ENCODE data around the gene C6orf89. TPM values are rescaled to one million over a fixed set of nuclear protein-coding genes. Genes with fewer than 3 reads are reported as not detected.
A peak's percentile ranks its signal among the peaks of the same experiment; 100 is the strongest.

The C6orf89 gene
- total and polyA plus RNA-seq, 2 of the 13 experiments (the other 11 are each of a cell fraction or from before 2014, with no cell fraction given) = 22.1 to 32.2 TPM

DNA sequence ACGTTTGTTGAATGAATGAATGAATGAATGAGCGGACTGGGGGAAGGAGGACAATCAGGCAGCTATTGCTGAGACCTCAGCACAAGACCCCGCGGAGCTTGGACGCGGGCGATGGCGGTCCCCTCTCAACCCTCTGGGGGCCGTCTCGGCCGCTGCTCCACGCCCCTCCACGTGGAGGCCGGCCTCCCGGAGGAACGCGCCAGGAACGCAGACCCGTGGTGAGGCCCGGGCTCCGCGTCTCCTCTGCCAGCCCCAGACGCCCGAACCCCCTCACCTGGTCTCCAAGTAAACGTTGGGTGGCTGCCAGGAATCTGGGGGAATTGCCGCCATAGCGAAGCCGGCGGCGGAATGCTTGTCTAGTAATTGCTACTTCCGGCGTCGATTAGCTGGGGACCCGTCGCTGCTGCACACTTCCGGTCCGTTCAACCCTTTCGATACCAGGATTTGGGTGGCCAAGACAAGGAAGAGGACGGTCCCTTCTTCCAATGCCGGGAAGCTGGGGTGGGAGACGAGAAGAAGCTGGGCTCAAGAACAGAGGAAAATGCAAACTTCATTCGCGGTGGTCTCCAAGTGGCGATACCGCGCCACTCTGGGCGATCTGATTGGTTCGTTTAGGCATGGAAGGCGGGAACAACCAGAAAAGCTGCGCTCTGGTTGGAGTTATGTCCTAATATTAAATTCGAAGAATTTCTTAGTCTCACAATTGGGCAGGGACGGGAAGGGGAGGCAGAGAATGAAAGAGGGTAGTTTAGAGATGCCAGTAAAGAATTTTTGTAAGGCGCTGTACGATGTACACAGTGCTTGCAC, 11.1 kb upstream of the C6orf89 start, which contains the start of gene PPIL1 (continued):
- peak; percentile 94 for TF ChIP-seq ERF (CRISPR knock-in tag; IDR thresholded peaks at IDR 0.05)
- TF ChIP-seq ARNT (IDR thresholded peaks at IDR 0.05) = no peak
- TF ChIP-seq ZNF878 (CRISPR knock-in tag; IDR thresholded peaks at IDR 0.05) = 0 out of 2 replicates have a peak, but pooled peaks have one; percentile 21
- TF ChIP-seq ZNF749 (CRISPR knock-in tag; IDR thresholded peaks at IDR 0.05; ENCODE audit: borderline replicate concordance) = peak; percentile 82
- TF ChIP-seq ZNF550 (CRISPR knock-in tag; IDR thresholded peaks at IDR 0.05; ENCODE audit: borderline replicate concordance) = 0 out of 2 replicates have a peak, but pooled peaks have one; percentile 37
- TF ChIP-seq TGIF2 (CRISPR knock-in tag; IDR thresholded peaks at IDR 0.05) = peak; percentile 78
- peak; percentile 99 for TF ChIP-seq MXD1 (CRISPR knock-in tag; IDR thresholded peaks at IDR 0.05)
- TF ChIP-seq ZNF816 (CRISPR knock-in tag; IDR thresholded peaks at IDR 0.05; ENCODE audit: borderline replicate concordance) = no peak
- TF ChIP-seq RAD51 (IDR thresholded peaks at IDR 0.05; ENCODE audit: borderline replicate concordance) = no peak
- TF ChIP-seq IKZF4 (CRISPR knock-in tag; IDR thresholded peaks at IDR 0.05; ENCODE audit: borderline replicate concordance, low read depth, not compliant biosample characterization) = peak; percentile 95
- peak; percentile 93 for TF ChIP-seq POLR2G (IDR thresholded peaks at IDR 0.05; ENCODE audit: low read depth, low read length)
- TF ChIP-seq SMAD1 (CRISPR knock-in tag; IDR thresholded peaks at IDR 0.05; ENCODE audit: borderline replicate concordance, low read depth) = peak; percentile 97; the same call in 1 of the 2 replicates
- TF ChIP-seq ZMYM3 (CRISPR knock-in tag; IDR thresholded peaks at IDR 0.05) = peak; percentile 51; the same call in 1 of the 2 replicates
- TF ChIP-seq NFYB (CRISPR knock-in tag; IDR thresholded peaks at IDR 0.05) = peak; percentile 94
- peak; percentile 2; the same call in 1 of the 2 replicates for TF ChIP-seq ONECUT2 (CRISPR knock-in tag; IDR thresholded peaks at IDR 0.05)
- TF ChIP-seq ZNF17 (CRISPR knock-in tag; IDR thresholded peaks at IDR 0.05) = no peak
- TF ChIP-seq HIC2 (CRISPR knock-in tag; IDR thresholded peaks at IDR 0.05; ENCODE audit: low read depth) = 0 out of 2 replicates have a peak, but pooled peaks have one; percentile 38
- no peak for TF ChIP-seq GATA4 (IDR thresholded peaks at IDR 0.05; ENCODE audit: borderline replicate concordance, low read depth)
- TF ChIP-seq GTF3A (CRISPR knock-in tag; conservative IDR thresholded peaks at IDR 0.05) = no peak
- no peak for TF ChIP-seq ZNF672 (CRISPR knock-in tag; IDR thresholded peaks at IDR 0.05)
- TF ChIP-seq STAT5B (CRISPR knock-in tag; IDR thresholded peaks at IDR 0.05) = 0 out of 2 replicates have a peak, but pooled peaks have one; percentile 61
- peak; percentile 93 for TF ChIP-seq YY1 (IDR thresholded peaks at IDR 0.05; ENCODE audit: insufficient read depth, insufficient replicate concordance, low read depth, low read length)
- TF ChIP-seq CAMTA2 (CRISPR knock-in tag; IDR thresholded peaks at IDR 0.05; ENCODE audit: borderline replicate concordance) = peak; percentile 86; the same call in 1 of the 2 replicates
- no peak; the same call in 1 of the 2 replicates for TF ChIP-seq TFE3 (CRISPR knock-in tag; IDR thresholded peaks at IDR 0.05)

Measured in HepG2 (cell line).